ENCODE results near the gene NPEPPS. TPM values are rescaled to one million over a fixed set of nuclear protein-coding genes. Genes with fewer than 3 reads are reported as not detected.

NPEPPS gene
- total RNA-seq, 1 experiment from 2014 or later = 207 TPM

DNA sequence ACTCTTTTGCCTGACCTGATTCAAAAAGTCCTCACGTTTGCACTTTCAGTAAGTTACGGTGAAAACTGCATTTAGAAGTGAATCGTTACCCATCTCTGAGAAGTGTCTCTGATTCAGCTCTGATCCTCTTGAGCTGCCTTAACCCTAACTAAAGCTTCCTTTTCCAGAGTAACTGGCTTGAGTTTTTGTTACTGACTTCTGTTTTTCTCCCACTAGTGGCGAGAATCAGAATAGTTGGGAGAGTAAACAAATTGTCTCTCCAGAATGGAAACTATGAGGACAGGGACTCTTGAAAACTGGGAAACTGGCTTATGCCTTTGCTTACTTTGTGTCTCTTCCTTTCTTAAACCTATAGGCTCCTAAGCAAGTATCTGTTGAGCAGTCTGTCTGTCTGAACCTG, 87.5 kb downstream of the NPEPPS start:
- Histone ChIP-seq H3K9ac (ENCODE audit: low read length) (no peak overlapping the region), H4K20me1 (ENCODE audit: insufficient read depth) (no peaks in the 10 kb centered on the region), H3K27me3 (ENCODE audit: insufficient read depth, low read length) (no peaks in the 10 kb centered on the region), H3K9me3 (ENCODE audit: control insufficient read depth in 1 of 2, insufficient read depth in 1 of 2, low read depth in 1 of 2, low read length in 2 of 2) (no peaks in the 10 kb centered on the region), H3K27ac (ENCODE audit: low read depth, low read length) (no peak overlapping the region), H3K4me1 (ENCODE audit: control insufficient read depth in 1 of 2, insufficient read depth in 2 of 2, low read length in 2 of 2) (peaks cover 32 to 56% of the 10 kb centered on the region in 2 experiments), H2AFZ (ENCODE audit: low read depth, low read length, poor library complexity, severe bottlenecking) (no peak overlapping the region), H3K9me2 (ENCODE audit: insufficient read depth) (no peaks in the 10 kb centered on the region), H3K79me2 (ENCODE audit: insufficient read depth, low read length) (no peaks in the 10 kb centered on the region), H3K4me3 (replicated peaks in 1 of 2; ENCODE audit: low read depth in 1 of 2, low read length in 2 of 2) (no peak overlapping the region), H3K36me3 (ENCODE audit: control insufficient read depth in 1 of 2, insufficient read depth in 2 of 2, low read length in 2 of 2) (peaks cover 34 to 40% of the 10 kb centered on the region in 2 experiments), H3K4me2 (ENCODE audit: low read length) (no peak overlapping the region)
- TF ChIP-seq POLR2A (IDR thresholded peaks at IDR 0.05; ENCODE audit: borderline replicate concordance, extremely low read depth, insufficient read depth, insufficient read length) (no peak), CTCF (IDR thresholded peaks at IDR 0.05 in 2 of 3, conservative IDR thresholded peaks at IDR 0.05 in 1 of 3; ENCODE audit: borderline replicate concordance in 1 of 3, insufficient read depth in 1 of 3, low read depth in 2 of 3, low read length in 2 of 3) (peak in 2 of 3 experiments; percentile 65; a peak in 4 of 6 replicates), ATF3 (IDR thresholded peaks at IDR 0.05) (no peak), YY1 (IDR thresholded peaks at IDR 0.05; ENCODE audit: extremely low read depth, insufficient replicate concordance, low read depth, low read length) (no peak), ZFX (IDR thresholded peaks at IDR 0.05) (no peak), CBX3 (IDR thresholded peaks at IDR 0.05; ENCODE audit: low read depth) (no peak), POLR2AphosphoS5 (IDR thresholded peaks at IDR 0.05; ENCODE audit: low read depth, low read length) (no peak), ZNF274 (IDR thresholded peaks at IDR 0.05; ENCODE audit: low read depth, low read length) (no peak), ELF1 (IDR thresholded peaks at IDR 0.05; ENCODE audit: borderline replicate concordance, low read depth) (no peak), CEBPB (IDR thresholded peaks at IDR 0.05; ENCODE audit: low read depth) (no peak), RAD21 (IDR thresholded peaks at IDR 0.05; ENCODE audit: low read depth) (0 out of 2 replicates have a peak, but pooled peaks have one; percentile 18), FOSL1 (IDR thresholded peaks at IDR 0.05; ENCODE audit: low read depth) (no peak), MAX (IDR thresholded peaks at IDR 0.05) (no peak), JUND (IDR thresholded peaks at IDR 0.05) (no peak), SIN3A (IDR thresholded peaks at IDR 0.05; ENCODE audit: low read depth) (no peak), EZH2phosphoT487 (IDR thresholded peaks at IDR 0.05; ENCODE audit: borderline replicate concordance) (no peak), EZH2 (IDR thresholded peaks at IDR 0.05) (no peak), REST (IDR thresholded peaks at IDR 0.05; ENCODE audit: low read depth) (no peak), SP1 (IDR thresholded peaks at IDR 0.05; ENCODE audit: low read depth) (peak; percentile 21; the same call in 1 of the 2 replicates)
- TF ChIP-seq, protein P1, sequence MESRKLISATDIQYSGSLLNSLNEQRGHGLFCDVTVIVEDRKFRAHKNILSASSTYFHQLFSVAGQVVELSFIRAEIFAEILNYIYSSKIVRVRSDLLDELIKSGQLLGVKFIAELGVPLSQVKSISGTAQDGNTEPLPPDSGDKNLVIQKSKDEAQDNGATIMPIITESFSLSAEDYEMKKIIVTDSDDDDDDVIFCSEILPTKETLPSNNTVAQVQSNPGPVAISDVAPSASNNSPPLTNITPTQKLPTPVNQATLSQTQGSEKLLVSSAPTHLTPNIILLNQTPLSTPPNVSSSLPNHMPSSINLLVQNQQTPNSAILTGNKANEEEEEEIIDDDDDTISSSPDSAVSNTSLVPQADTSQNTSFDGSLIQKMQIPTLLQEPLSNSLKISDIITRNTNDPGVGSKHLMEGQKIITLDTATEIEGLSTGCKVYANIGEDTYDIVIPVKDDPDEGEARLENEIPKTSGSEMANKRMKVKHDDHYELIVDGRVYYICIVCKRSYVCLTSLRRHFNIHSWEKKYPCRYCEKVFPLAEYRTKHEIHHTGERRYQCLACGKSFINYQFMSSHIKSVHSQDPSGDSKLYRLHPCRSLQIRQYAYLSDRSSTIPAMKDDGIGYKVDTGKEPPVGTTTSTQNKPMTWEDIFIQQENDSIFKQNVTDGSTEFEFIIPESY (IDR thresholded peaks at IDR 0.05; ENCODE audit: extremely low read depth, insufficient replicate concordance, low read length) = no peak
- POLR2A ChIA-PET = interaction anchor here (1.4 kb wide), 1 partner anchor 32 kb away, joined by 7 read pairs; the partner anchor contains the start of gene KPNB1
- intact Hi-C loops (cut with micrococcal nuclease) = loop anchor here (5.0 to 10.0 kb wide), 3 partner anchors 301 to 676 kb away; no protein-coding TSS in a partner anchor
- CTCF ChIA-PET = interaction anchor here (0.9 to 1.6 kb wide), 7 partner anchors 10 to 678 kb away, joined by 3 to 6 read pairs (median 3); no protein-coding TSS in a partner anchor
- DNase-seq (ENCODE audit: low read depth, low spot score) = peak; percentile 23
- RAD21 ChIA-PET (ENCODE audit: low non-redundant PET in 1 of 2, low total read pairs in 2 of 2, uncharacterized antibody in 2 of 2, unreplicated experiment in 2 of 2) = no interaction called here
- ATAC-seq = peak; percentile 13; the same call in 1 of the 2 replicates
- no TSS peak for BruUV-seq (replicated peaks)

Measured in HCT116 (cell line).